Body of pancreas (tissue), 4 donors: Measurements from ENCODE around the gene PDLIM7.

ENCODE experiments used
- CTCF ChIP-seq, 7 experiments: fragments of 450-650 bp in 4 of 7; fragments of 200-600 bp in 3 of 7; sonication (generic) in 3 of 7; IDR thresholded peaks; one replicate each; pipeline ENCODE4 v1.5.1; 2016 to 2019; ENCODE audit warnings: antibody characterized with exemption in 7 of 7
- POLR2A ChIP-seq, 3 donors: fragments of 450-650 bp; IDR thresholded peaks; one replicate each; pipeline ENCODE4 v1.6.1; 2016; ENCODE audit warnings: antibody characterized with exemption in 3 of 3, mild to moderate bottlenecking in 2 of 3

GRCh38 chr5:177490992-177491391 is 6.4 kb downstream of the PDLIM7 start:
- TF ChIP-seq CTCF (IDR thresholded peaks at IDR 0.05) = no peak
- no peak for TF ChIP-seq POLR2A (IDR thresholded peaks at IDR 0.05)
